Heart left ventricle (tissue), 16 donors: Measurements from ENCODE around the gene HS6ST3. TPM values are rescaled to one million over a fixed set of nuclear protein-coding genes. Genes with fewer than 3 reads are reported as not detected.

Experiments used
- ATAC-seq, 4 donors: fragments of 200-7000 bp; cut with Tn5 transposase; one replicate each; pipeline ENCODE4 v1.9.1; 2020 to 2022; ENCODE audit warnings: moderate library complexity in 4 of 4, mild to moderate bottlenecking in 3 of 4, moderate number of reproducible peaks in 1 of 4
- DNase-seq, 5 donors: peaks; one replicate each; pipeline ENCODE4 v3.0.0-alpha.2; 2020
- H3K27ac ChIP-seq, 12 donors: fragments of 200-600 bp; sonication (generic) in 4 of 12; one replicate each; pipeline versions ENCODE4 v1.5.0 to v1.8.0; 2016 to 2022; ENCODE audit warnings: mild to moderate bottlenecking in 2 of 12
- H3K27me3 ChIP-seq, 9 donors: fragments of 200-600 bp; sonication (generic) in 2 of 9; one replicate each; pipeline versions ENCODE4 v1.5.1 to v1.8.0; 2016 to 2022; ENCODE audit warnings: mild to moderate bottlenecking in 3 of 9
- H3K36me3 ChIP-seq, 9 donors: fragments of 200-600 bp; sonication (generic) in 2 of 9; one replicate each; pipeline versions ENCODE4 v1.5.0 to v1.8.0; 2018 to 2022; ENCODE audit warnings: mild to moderate bottlenecking in 2 of 9
- H3K4me1 ChIP-seq, 12 donors: fragments of 200-600 bp; sonication (generic) in 4 of 12; one replicate each; pipeline versions ENCODE4 v1.5.0 to v1.8.0; 2016 to 2022; ENCODE audit warnings: mild to moderate bottlenecking in 3 of 12
- H3K4me3 ChIP-seq, 12 donors: fragments of 200-600 bp; sonication (generic) in 4 of 12; one replicate each; pipeline versions ENCODE4 v1.5.0 to v1.8.0; 2017 to 2022; ENCODE audit warnings: mild to moderate bottlenecking in 9 of 12, moderate library complexity in 4 of 12
- H3K9me3 ChIP-seq, 12 donors: fragments of 200-600 bp; sonication (generic) in 4 of 12; one replicate each; pipeline versions ENCODE4 v1.5.0 to v1.8.0; 2016 to 2022; ENCODE audit warnings: mild to moderate bottlenecking in 1 of 12
- CTCF ChIP-seq, 12 donors: fragments of 200-600 bp; sonication (generic) in 4 of 12; IDR thresholded peaks; one replicate each; pipeline versions ENCODE4 v1.5.0 to v1.8.0; 2018 to 2022; ENCODE audit warnings: antibody characterized with exemption in 12 of 12, mild to moderate bottlenecking in 5 of 12
- POLR2A ChIP-seq, 2 donors: fragments of 450-650 bp; IDR thresholded peaks; one replicate each; pipeline ENCODE4 v1.6.1; 2017; ENCODE audit warnings: antibody characterized with exemption in 2 of 2, mild to moderate bottlenecking in 2 of 2, moderate library complexity in 2 of 2
- WGBS, 4 donors: extraction: QIAGEN DNeasy Blood & Tissue Kit in 2 of 4; methylation state at CpG; one replicate each; pipeline versions ENCODE4 v1.1.5 to v1.1.7; 2013 to 2018; 5-methylcytosine and 5-hydroxymethylcytosine counted together
- intact Hi-C, 10 donors: fragments of 100-400 bp; cut with DNase I; formaldehyde crosslinking; loops; one replicate each; pipeline versions ENCODE4 v1.11.1 to v1.14.2; 2022
- polyA plus RNA-seq, 2 donors: library from polyadenylated mRNA; stranded (reverse); fragments of 200-250 nt; gene quantifications; one replicate each; pipeline ENCODE4 v1.2.3, GENCODE V29; 2013
- total RNA-seq, 9 donors: library from RNA; depleted of rRNA in 2 of 9; stranded (reverse); fragments of >200 nt in 2 of 9; fragmentation: NEBNext Ultra II Directional in 3 of 9; extraction: Animal tissue kit (Norgen Biotek cat#: 25700) in 3 of 9; gene quantifications; one replicate each; pipeline versions ENCODE4 v1.1.0 to v1.2.4, GENCODE V29; 2016 to 2023
- donor health status: ischemic (EF 13 %, LVEDD 7.1; RV severe dilation, severe dysfunction).
- donor health status: healthy with polysubstance abuse.
- donor health status: DM: no; HTN: yes; CAD: no.
- donor health status: DM: no; HTN: no; CAD: no.
- donor health status: ischemic (EF 25% LVEDD 6.9; RV normal size, moderate dysfunction).
- donor health status: ischemic (EF 25% LVEDD 5.7; RV mildly dilated, moderate dysfunction).
- donor health status: healthy.
- donor health status: DM: yes; HTN: yes; CAD: no.
- donor health status: ischemic (EF 35%, LVEDD 5.7; RV mildly dilated, moderate dysfunction).
- donor health status: nonischemic (EF 11% LVEDD 7.7; RV severe dilation, severe dysfunction).
- donor health status: DM: yes; HTN: yes; CAD: no.
- donor health status: PGD.
- donor health status: ischemic (EF 29% LVEDD 5.4; RV normal size, mild dysfunction).
- donor health status: nonischemic (EF 23%, LVEDD 6.1; RV moderate dilation, normal function).

The HS6ST3 gene
- total and polyA plus RNA-seq, 11 donors: 0.01 to 5.2 (median 1.2) TPM

- WGBS, 4 donors: 73 to 89% (median 87%) methylated on average over 6 of the region's 6 CpGs
- DNase-seq (no peak), ATAC-seq (no peak)
- Histone ChIP-seq H3K4me3 (no peak overlapping the region), H3K27ac (no peak overlapping the region), H3K27me3 (peaks cover 0 to 12% (median 0%) of the 10 kb centered on the region in 9 donors), H3K4me1 (no peaks in the 10 kb centered on the region), H3K9me3 (no peaks in the 10 kb centered on the region), H3K36me3 (no peaks in the 10 kb centered on the region)
- intact Hi-C loops: no loop called here
- TF ChIP-seq CTCF (IDR thresholded peaks at IDR 0.05) (no peak), POLR2A (IDR thresholded peaks at IDR 0.05) (no peak)
Observed at GRCh38 chr13:96071504-96071903, 18.4 kb upstream of the HS6ST3 start.

DNA sequence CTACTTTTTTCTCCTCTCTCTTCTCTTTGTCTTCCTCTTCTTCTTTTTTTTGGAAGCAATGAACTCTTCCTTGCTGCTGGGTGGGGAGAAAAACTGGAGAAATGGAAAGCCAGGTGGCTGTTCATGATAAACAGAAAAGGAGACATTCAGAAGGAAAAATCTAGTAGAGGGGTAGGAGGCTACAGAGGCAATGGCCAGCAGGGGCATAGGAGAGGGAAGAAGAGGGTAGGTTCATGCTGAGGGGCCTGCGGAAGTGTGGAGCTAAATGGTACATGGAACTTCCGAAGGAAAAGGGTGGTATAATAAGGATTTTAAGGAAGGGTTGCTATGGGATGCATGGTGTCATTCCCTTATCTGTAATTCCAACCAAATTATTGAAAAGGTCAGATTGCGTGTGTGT, 17.5 kb upstream of the HS6ST3 start:
- DNase-seq: no peak
- Histone ChIP-seq H3K9me3 (no peaks in the 10 kb centered on the region), H3K36me3 (no peaks in the 10 kb centered on the region), H3K27ac (no peak overlapping the region), H3K4me1 (no peaks in the 10 kb centered on the region), H3K27me3 (peaks cover 0 to 12% (median 0%) of the 10 kb centered on the region in 9 donors), H3K4me3 (no peak overlapping the region)
- intact Hi-C loops: no loop called here
- no peak for ATAC-seq
- 65 to 80% (median 79%) methylated on average over 3 of the region's 3 CpGs for WGBS, 4 donors
- no peak for TF ChIP-seq CTCF (IDR thresholded peaks at IDR 0.05)
- TF ChIP-seq POLR2A (IDR thresholded peaks at IDR 0.05): no peak

GRCh38 chr13:96075953-96076543, 13.9 kb upstream of the HS6ST3 start:
- Histone ChIP-seq H3K27me3 (peaks cover 0 to 9% (median 0%) of the 10 kb centered on the region in 9 donors), H3K27ac (no peak overlapping the region), H3K4me3 (no peak overlapping the region), H3K4me1 (no peaks in the 10 kb centered on the region), H3K9me3 (no peaks in the 10 kb centered on the region), H3K36me3 (no peaks in the 10 kb centered on the region)
- ATAC-seq: no peak
- DNase-seq: no peak
- intact Hi-C loops: no loop called here
- TF ChIP-seq POLR2A (IDR thresholded peaks at IDR 0.05) (no peak), CTCF (IDR thresholded peaks at IDR 0.05) (peak in 11 of 12 donors; percentile 20 to 60 (median 41))
- WGBS, 4 donors: 66 to 82% (median 76%) methylated on average over 3 of the region's 3 CpGs

- intact Hi-C loops: no loop called here
- H3K4me1 ChIP-seq: no peaks in the 10 kb centered on the region
- DNase-seq (no peak), ATAC-seq (no peak)
- H3K27me3 ChIP-seq: peaks cover 0 to 12% (median 0%) of the 10 kb centered on the region in 9 donors
- TF ChIP-seq CTCF (IDR thresholded peaks at IDR 0.05): no peak
- TF ChIP-seq POLR2A (IDR thresholded peaks at IDR 0.05): no peak
- no peaks in the 10 kb centered on the region for H3K36me3 ChIP-seq
- no peaks in the 10 kb centered on the region for H3K9me3 ChIP-seq
- no peak overlapping the region for H3K4me3 ChIP-seq
- WGBS, 4 donors: 77 to 86% (median 81%) methylated on average over 5 of the region's 5 CpGs
- no peak overlapping the region for H3K27ac ChIP-seq
Observed at GRCh38 chr13:96080676-96081075, 9.2 kb upstream of the HS6ST3 start.
